ENCODE measurements around the gene ARSH. TPM values are rescaled to one million over a fixed set of nuclear protein-coding genes. Genes with fewer than 3 reads are reported as not detected.

The ARSH gene
- total and polyA plus RNA-seq, 10 of the 15 experiments (the other 5 are each of a cell fraction or from before 2014, with no cell fraction given), result 0.12 TPM; not detected in 9

GRCh38 chrX:3066555-3066954, 60.2 kb downstream of the ARSH start:
- Histone ChIP-seq H3K27ac (ENCODE audit: control insufficient read depth, insufficient read depth) (no peak overlapping the region), H3K4me1 (ENCODE audit: control insufficient read depth, insufficient read depth, low read length) (no peaks in the 10 kb centered on the region), H3K9me3 (replicated peaks; ENCODE audit: control insufficient read depth, insufficient read depth, low read length) (no peaks in the 10 kb centered on the region), H4K20me1 (ENCODE audit: control insufficient read depth, insufficient read depth) (no peaks in the 10 kb centered on the region), H2AFZ (ENCODE audit: control insufficient read depth, low read depth, low read length) (no peak overlapping the region), H3K9ac (ENCODE audit: control insufficient read depth, insufficient read depth, low read length) (no peak overlapping the region), H3K79me2 (ENCODE audit: control insufficient read depth, insufficient read depth, low read length) (no peaks in the 10 kb centered on the region), H3K27me3 (replicated peaks in 1 of 2; ENCODE audit: control insufficient read depth in 2 of 2, insufficient read depth in 2 of 2, low read length in 1 of 2) (no peaks in the 10 kb centered on the region), H3K36me3 (ENCODE audit: control insufficient read depth in 2 of 2, insufficient read depth in 2 of 2, low read length in 1 of 2) (no peaks in the 10 kb centered on the region), H3K4me2 (ENCODE audit: control insufficient read depth, insufficient read depth) (no peak overlapping the region), H3K4me3 (no peak overlapping the region)
- in situ Hi-C loops (cut with MboI), result no loop called here
- intact Hi-C loops (cut with micrococcal nuclease; ENCODE audit: unreplicated experiment), result no loop called here
- WGBS (ENCODE audit: insufficient coverage, insufficient replicate concordance, low lambda C conversion rate, missing lambda C conversion rate), result 23% methylated on average over 9 of the region's 9 CpGs
- no peak for TF ChIP-seq IRF5 (IDR thresholded peaks at IDR 0.05; ENCODE audit: borderline replicate concordance)
- no peak for TF ChIP-seq YY1 (IDR thresholded peaks at IDR 0.05; ENCODE audit: low read depth, low read length)
- TF ChIP-seq, protein P1, sequence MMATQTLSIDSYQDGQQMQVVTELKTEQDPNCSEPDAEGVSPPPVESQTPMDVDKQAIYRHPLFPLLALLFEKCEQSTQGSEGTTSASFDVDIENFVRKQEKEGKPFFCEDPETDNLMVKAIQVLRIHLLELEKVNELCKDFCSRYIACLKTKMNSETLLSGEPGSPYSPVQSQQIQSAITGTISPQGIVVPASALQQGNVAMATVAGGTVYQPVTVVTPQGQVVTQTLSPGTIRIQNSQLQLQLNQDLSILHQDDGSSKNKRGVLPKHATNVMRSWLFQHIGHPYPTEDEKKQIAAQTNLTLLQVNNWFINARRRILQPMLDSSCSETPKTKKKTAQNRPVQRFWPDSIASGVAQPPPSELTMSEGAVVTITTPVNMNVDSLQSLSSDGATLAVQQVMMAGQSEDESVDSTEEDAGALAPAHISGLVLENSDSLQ (IDR thresholded peaks at IDR 0.05), result no peak
- no peak for TF ChIP-seq NFXL1 (IDR thresholded peaks at IDR 0.05; ENCODE audit: borderline replicate concordance)
- TF ChIP-seq, protein P2, sequence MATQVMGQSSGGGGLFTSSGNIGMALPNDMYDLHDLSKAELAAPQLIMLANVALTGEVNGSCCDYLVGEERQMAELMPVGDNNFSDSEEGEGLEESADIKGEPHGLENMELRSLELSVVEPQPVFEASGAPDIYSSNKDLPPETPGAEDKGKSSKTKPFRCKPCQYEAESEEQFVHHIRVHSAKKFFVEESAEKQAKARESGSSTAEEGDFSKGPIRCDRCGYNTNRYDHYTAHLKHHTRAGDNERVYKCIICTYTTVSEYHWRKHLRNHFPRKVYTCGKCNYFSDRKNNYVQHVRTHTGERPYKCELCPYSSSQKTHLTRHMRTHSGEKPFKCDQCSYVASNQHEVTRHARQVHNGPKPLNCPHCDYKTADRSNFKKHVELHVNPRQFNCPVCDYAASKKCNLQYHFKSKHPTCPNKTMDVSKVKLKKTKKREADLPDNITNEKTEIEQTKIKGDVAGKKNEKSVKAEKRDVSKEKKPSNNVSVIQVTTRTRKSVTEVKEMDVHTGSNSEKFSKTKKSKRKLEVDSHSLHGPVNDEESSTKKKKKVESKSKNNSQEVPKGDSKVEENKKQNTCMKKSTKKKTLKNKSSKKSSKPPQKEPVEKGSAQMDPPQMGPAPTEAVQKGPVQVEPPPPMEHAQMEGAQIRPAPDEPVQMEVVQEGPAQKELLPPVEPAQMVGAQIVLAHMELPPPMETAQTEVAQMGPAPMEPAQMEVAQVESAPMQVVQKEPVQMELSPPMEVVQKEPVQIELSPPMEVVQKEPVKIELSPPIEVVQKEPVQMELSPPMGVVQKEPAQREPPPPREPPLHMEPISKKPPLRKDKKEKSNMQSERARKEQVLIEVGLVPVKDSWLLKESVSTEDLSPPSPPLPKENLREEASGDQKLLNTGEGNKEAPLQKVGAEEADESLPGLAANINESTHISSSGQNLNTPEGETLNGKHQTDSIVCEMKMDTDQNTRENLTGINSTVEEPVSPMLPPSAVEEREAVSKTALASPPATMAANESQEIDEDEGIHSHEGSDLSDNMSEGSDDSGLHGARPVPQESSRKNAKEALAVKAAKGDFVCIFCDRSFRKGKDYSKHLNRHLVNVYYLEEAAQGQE (IDR thresholded peaks at IDR 0.05; ENCODE audit: low read depth, low read length), result no peak
- TF ChIP-seq RB1 (IDR thresholded peaks at IDR 0.05; ENCODE audit: borderline replicate concordance), result no peak
- no peak for TF ChIP-seq PML (IDR thresholded peaks at IDR 0.05; ENCODE audit: low read length)
- TF ChIP-seq NBN (IDR thresholded peaks at IDR 0.05), result no peak
- no peak for TF ChIP-seq ATF7 (IDR thresholded peaks at IDR 0.05; ENCODE audit: low read depth)
- TF ChIP-seq FOS (IDR thresholded peaks at IDR 0.05; ENCODE audit: borderline replicate concordance, extremely low read depth, insufficient read length), result no peak
- TF ChIP-seq CBFB (IDR thresholded peaks at IDR 0.05; ENCODE audit: low read depth), result no peak
- TF ChIP-seq MXI1 (IDR thresholded peaks at IDR 0.05; ENCODE audit: low read depth, low read length), result no peak
- TF ChIP-seq RUNX3 (IDR thresholded peaks at IDR 0.05; ENCODE audit: low read length), result no peak
- no peak for TF ChIP-seq DPF2 (IDR thresholded peaks at IDR 0.05)
- TF ChIP-seq TCF3 (IDR thresholded peaks at IDR 0.05; ENCODE audit: borderline replicate concordance, insufficient read depth, low read depth, low read length), result no peak
- TF ChIP-seq RBBP5 (conservative IDR thresholded peaks at IDR 0.05), result no peak
- TF ChIP-seq KDM1A (IDR thresholded peaks at IDR 0.05; ENCODE audit: borderline replicate concordance), result no peak
- no peak for TF ChIP-seq LARP7 (IDR thresholded peaks at IDR 0.05)
- POLR2A ChIA-PET, result no interaction called here
- no TSS peak for BruUV-seq (replicated peaks)
- RAD21 ChIA-PET (ENCODE audit: unreplicated experiment), result no interaction called here
- CTCF ChIA-PET, result interaction anchor here (0.6 kb wide), 1 partner anchor 1474 kb away, joined by 3 read pairs; no protein-coding TSS in a partner anchor
- no peak for ATAC-seq
- SMC1A ChIA-PET (ENCODE audit: uncharacterized antibody, unreplicated experiment), result no interaction called here
- no peak for DNase-seq (ENCODE audit: low read depth, low spot score)
- FAIRE-seq, result no peak
